ENCODE data around the gene BHLHA15. TPM values are rescaled to one million over a fixed set of nuclear protein-coding genes. Genes with fewer than 3 reads are reported as not detected.
A peak's percentile ranks its signal among the peaks of the same experiment; 100 is the strongest.
"Not testable (repeated sequence)": the region's sequence is repeated elsewhere in the genome, so short reads cannot be mapped to it uniquely, and the experiment has no call there.

The BHLHA15 gene
- total RNA-seq, 1 donor from 2014 or later: 3.2 TPM

- DNase-seq: peak; percentile 17
These were observed 572 bp upstream of the BHLHA15 start for GRCh38 chr7:98210513-98211220.

- no peak for DNase-seq
These were observed 665 bp downstream of the BHLHA15 start for GRCh38 chr7:98211676-98212531.

GRCh38 chr7:98212532-98213041, 1.3 kb downstream of the BHLHA15 start:
- no peak for DNase-seq

DNA sequence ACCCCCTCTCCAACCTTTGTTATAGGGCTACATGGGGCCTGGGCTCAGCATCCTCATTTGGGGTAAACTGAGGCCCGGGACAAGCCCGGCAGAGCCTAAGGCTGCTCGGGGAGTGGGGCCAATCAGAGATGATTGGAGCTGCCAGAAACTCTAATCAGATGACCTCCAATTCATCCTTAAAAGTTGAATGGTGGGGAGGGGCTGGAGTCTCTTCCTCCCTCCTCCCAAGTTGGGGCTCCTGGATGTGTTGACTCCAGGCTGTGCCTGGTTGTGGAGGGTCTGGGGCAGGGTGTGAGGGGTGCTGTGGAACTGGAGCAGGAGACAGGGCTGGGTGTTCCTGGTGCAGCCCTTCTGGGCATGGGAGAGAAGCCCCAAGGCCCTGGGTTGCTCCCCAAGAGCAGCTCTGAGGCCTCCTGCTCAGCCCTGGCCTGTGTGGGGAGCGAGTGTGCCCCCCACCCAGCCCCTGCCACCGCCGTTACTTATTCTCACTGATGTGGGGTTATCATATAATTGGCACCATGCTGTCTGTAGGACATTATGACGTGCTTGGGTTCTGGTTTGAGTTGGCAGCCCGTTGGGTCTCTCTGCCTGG, 2.2 kb downstream of the BHLHA15 start:
- no peak for DNase-seq

GRCh38 chr7:98213888-98214810, 2.9 kb downstream of the BHLHA15 start:
- DNase-seq: no peak

DNA sequence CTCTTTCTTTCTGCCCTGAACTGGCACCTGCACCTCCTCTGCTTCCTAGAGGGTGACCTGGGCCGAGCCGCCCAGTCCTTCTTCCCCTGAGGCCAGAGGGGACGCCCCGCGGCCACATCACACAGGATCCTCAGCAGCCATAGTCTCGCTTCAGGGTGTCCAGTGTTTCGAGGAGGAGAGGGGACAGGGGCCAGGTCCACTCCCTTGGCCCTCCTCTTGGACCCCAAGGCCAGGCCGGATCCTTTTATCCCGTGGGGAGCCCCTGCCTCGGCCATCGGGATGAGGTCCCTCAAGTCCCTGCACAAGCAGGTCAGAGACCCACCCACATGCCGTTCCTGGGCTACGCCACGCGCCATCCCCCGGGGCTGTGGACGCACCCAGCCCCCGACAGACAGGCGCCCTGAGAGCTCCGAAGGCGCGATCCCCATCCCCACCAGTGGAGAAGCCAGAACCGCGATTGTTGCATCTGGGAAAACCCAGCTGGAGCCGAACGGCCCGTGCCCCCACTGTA, 3.6 kb downstream of the BHLHA15 start:
- DNase-seq: no peak

DNA sequence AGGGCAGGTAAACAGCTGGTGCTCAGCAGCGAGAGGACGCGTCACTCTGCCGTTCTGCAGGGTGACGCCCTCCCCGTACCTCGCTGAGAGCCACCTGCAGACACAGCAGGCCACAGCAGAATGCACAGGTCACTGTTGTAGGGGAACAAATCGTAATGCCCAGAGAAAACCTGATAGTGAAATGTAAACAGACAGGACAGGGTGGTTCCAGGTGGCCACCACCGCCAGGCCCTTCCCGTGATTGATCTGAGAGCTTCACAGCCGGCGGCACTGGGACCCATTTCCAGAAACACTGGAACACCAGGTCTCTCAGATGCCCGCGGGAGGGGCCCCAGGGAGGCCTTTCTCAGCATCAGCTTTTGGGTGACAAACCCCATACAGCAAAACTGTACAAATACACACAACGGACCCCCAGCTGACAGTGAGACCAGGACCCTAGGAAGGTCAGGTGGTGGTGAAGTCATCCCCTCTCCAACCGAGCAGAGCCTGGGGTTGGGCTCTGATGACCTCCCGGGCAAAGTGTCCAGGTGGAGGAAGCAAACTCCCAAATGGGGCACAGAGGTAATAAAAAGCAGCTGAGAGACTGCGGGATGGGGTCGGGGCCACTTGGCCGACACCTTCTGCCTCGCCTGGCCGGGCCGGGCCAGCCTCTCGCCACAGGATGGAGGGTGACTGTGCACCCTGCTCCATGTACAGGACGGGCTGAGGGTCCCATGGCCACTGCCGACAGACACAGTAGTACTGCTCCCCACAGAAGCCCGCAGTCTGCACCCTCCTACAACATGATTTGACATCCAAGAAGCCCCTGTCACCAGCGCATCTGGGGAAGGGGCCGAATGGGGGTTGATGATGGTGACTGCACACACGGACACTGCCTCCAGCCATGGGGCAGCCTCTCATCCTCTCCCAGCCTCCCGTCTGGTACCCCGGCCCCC, 4.6 kb downstream of the BHLHA15 start:
- no peak for DNase-seq

DNA sequence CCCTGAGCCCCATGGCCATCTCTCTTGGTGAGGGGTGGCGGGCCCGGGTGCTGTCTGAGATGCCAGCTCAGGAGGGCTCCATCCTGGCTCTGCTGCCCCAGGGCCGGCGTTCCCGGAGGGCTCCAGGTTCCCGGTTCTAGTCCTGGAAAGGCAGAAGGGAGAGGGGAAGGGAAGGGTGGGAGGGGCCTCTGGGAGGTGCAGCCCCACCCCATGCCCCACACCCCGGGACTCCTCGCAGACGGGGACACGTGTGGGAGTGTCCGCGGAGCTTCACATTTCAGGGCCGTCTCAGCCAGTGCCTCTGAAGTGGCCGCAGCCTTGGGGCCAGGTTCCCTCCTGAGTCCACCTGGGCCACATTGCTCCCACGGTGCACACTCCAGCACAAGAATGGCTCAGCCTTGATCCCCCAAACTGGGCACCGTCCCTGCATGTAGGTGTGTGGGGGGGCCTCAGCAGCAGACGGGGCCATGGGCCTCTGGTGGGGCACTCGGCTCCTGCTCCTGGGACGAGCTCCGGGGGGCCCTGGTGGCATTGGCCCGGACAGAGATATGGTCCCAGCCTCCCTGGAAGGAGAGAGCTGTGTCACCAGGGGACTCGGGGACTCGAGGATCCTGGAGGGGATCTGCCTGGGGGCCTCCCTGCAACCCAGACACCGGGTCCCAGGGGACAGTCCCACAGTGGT, 5.8 kb downstream of the BHLHA15 start:
- DNase-seq: no peak

GRCh38 chr7:98217623-98218582, 6.7 kb downstream of the BHLHA15 start:
- DNase-seq: no peak

DNA sequence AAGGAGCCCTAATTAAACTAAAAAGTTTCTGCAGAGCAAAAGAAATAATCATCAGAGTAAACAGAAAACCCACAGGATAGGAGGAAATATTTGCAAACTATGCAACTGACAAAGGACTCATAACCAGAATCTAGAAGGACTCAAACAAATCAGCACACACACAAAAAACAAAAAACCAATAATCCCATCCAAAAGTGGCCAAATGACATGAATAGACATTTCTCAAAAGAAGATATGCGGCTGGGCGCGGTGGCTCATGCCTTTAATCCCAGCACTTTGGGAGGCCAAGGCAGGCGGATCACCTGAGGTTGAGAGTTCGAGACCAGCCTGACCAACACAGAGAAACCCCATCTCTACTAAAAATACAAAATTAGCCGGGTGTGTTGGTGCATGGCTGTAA, 8.1 kb downstream of the BHLHA15 start:
- not testable (repeated sequence) for DNase-seq

- no peak for DNase-seq
These were observed 10.6 kb downstream of the BHLHA15 start for GRCh38 chr7:98221611-98222532.

DNA sequence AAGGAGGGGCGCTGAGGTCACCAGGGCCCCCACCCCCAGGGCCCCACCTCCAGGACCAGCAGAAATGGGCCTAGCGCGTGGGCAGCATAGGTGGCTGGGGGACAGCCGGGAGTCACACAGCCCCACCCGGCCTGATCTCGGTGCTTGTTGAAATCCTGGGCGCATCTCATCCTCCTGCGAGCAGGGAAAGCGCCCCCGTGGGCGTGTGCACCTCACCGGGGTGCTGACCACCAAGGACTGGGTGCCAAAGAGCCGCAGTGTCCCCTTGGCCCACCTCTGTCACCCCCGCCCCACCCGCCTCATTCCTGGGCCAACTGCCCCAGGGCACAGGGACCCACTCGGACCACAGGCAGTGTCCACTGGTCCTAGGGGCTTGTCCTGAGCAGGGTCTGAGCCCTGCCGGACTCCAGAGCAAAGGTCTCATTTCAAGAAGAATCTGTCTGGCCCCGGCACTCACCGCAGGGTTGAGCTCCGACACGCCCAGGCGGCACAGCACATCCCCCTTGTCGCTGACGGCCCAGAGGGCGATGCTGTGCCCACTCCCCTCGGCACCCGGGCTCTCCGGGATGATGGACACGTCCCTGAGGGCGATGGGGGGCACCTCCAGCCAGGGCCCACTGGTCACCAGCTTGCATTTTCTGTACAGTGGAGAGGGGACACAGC, 11.4 kb downstream of the BHLHA15 start:
- DNase-seq: no peak

- no peak for DNase-seq
These were observed 12.2 kb downstream of the BHLHA15 start for GRCh38 chr7:98223351-98223897.

DNA sequence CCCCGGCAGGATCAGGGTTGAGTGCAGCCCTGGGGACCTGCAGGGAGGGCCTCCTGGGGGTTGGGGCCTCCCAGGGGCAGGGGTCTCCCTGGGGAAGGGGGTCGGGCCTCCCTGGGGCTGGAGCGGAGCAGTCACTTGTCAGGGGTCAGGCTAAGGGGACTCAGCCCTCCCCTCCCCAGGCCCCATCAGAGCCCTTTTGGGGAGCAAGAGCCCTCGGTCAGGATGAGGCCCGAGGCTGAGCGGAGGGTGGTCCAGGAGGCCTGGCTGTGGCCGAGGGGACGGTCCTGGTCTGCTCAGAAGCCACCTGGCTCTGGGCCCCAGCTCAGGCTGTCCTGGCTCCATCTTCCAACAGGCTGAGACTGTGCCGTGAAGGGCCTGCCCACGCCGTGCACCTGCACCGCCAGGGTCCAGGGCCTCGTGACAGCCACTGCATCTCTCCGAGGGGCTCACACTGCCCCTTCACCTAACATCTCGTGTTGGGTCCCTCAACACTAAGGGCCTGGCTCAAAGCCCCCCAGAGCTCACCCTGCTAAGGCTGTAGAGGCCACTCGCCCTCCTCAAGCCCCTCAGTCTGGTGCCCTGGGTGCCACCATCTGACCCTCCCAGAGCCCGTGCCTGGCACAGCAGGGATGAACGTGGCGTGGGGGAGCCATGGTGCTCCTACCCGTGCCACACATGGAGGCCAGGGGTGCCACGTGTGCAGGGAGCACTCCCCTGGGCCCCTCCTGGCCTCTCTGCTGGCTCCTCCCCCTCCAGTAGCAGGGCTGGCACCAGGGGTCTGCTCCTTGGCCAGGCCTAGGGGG, 12.9 kb downstream of the BHLHA15 start:
- DNase-seq: no peak

GRCh38 chr7:98224701-98225181, 13.5 kb downstream of the BHLHA15 start:
- no peak for DNase-seq
